PC-3 (cell line): Measurements from ENCODE around the gene CPA3. TPM values are rescaled to one million over a fixed set of nuclear protein-coding genes. Genes with fewer than 3 reads are reported as not detected.

Experiments
- ATAC-seq: fragments of 200-7000 bp; cut with Tn5 transposase; 2 replicates; pipeline ENCODE4 v1.9.1; 2020; ENCODE audit warnings: mild to moderate bottlenecking, moderate library complexity
- BruUV-seq: library from RNA; stranded (reverse); fragments of 400-500 nt; replicated peaks from 2 replicates; lab custom pipeline; 2021; lab: Mats Ljungman, UMichigan
- CTCF ChIA-PET: fragments of 300-600 bp; sonication (Branson Sonifier 250); formaldehyde crosslinking; loops from one replicate; lab custom pipeline; 2022; ENCODE audit warnings: antibody characterized with exemption; lab: Charles Lee
- POLR2A ChIA-PET: fragments of 300-600 bp; sonication (Branson Sonifier 250); formaldehyde crosslinking; loops from one replicate; lab custom pipeline; 2022; ENCODE audit warnings: antibody characterized with exemption; ENCODE audit not compliant: unreplicated experiment; lab: Charles Lee
- DNase-seq: peaks from one replicate; pipeline ENCODE4 v3.0.0-alpha.2; 2015
- H2AFZ ChIP-seq: fragments of 300-600 bp; sonication (generic); 2 replicates; pipeline ENCODE4 v1.6.0; 2016; ENCODE audit warnings: antibody characterized with exemption, low read length
- H3F3A ChIP-seq: fragments of 300-600 bp; sonication (generic); one replicate; pipeline ENCODE4 v1.6.0; 2017; ENCODE audit warnings: antibody characterized with exemption, low read length, control low read depth, mild to moderate bottlenecking; ENCODE audit not compliant: unreplicated experiment
- H3K27ac ChIP-seq: fragments of 300-600 bp; sonication (generic); 2 replicates; pipeline ENCODE4 v1.5.1; 2016; ENCODE audit warnings: mild to moderate bottlenecking, low read length
- H3K27me3 ChIP-seq: fragments of 300-600 bp; sonication (generic); 2 replicates; pipeline ENCODE4 v1.6.1; 2016; ENCODE audit warnings: low read length, mixed read lengths
- H3K36me3 ChIP-seq: fragments of 300-600 bp; sonication (generic); 2 replicates; pipeline ENCODE4 v1.6.1; 2016; ENCODE audit warnings: low read depth, mixed run types, low read length, mixed read lengths
- H3K4me1 ChIP-seq: fragments of 300-600 bp; sonication (generic); 2 replicates; pipeline ENCODE4 v1.5.1; 2016; ENCODE audit warnings: low read length; ENCODE audit not compliant: insufficient read depth
- H3K4me2 ChIP-seq: fragments of 300-600 bp; sonication (generic); 2 replicates; pipeline ENCODE4 v1.6.0; 2016; ENCODE audit warnings: low read length
- H3K4me3 ChIP-seq: fragments of 300-600 bp; sonication (generic); 2 replicates; pipeline ENCODE4 v1.5.1; 2016; ENCODE audit warnings: mild to moderate bottlenecking, low read length, mixed read lengths
- H3K79me2 ChIP-seq: fragments of 300-600 bp; sonication (generic); 2 replicates; pipeline ENCODE4 v1.6.1; 2017; ENCODE audit warnings: low read length, mixed read lengths
- H3K9ac ChIP-seq: fragments of 300-600 bp; sonication (generic); 2 replicates; pipeline ENCODE4 v1.6.0; 2016; ENCODE audit warnings: mild to moderate bottlenecking, low read length
- H3K9me2 ChIP-seq: fragments of 300-600 bp; sonication (generic); replicated peaks from 2 replicates; pipeline ENCODE4 v1.6.1; 2016; ENCODE audit warnings: mixed run types, low read length, mixed read lengths
- H3K9me3 ChIP-seq: fragments of 300-600 bp; sonication (generic); 2 replicates; pipeline ENCODE4 v1.6.1; 2016; ENCODE audit warnings: low read length, mixed read lengths
- H4K20me1 ChIP-seq: fragments of 300-600 bp; sonication (generic); 2 replicates; pipeline ENCODE4 v1.6.1; 2016; ENCODE audit warnings: low read length, mixed read lengths
- CTCF ChIP-seq: fragments of 300-600 bp; sonication (generic); conservative IDR thresholded peaks from 2 replicates; pipeline ENCODE4 v1.5.1; 2017; ENCODE audit warnings: antibody characterized with exemption, low read depth, mild to moderate bottlenecking, low read length
- EZH2 ChIP-seq: fragments of 300-600 bp; sonication (generic); IDR thresholded peaks from one replicate; pipeline ENCODE4 v1.6.1; 2017; ENCODE audit warnings: antibody characterized with exemption, mild to moderate bottlenecking, low read length; ENCODE audit not compliant: unreplicated experiment
- EZH2phosphoT487 ChIP-seq: fragments of 300-600 bp; sonication (generic); IDR thresholded peaks from 2 replicates; pipeline ENCODE4 v1.6.1; 2018; ENCODE audit warnings: mild to moderate bottlenecking, antibody characterized with exemption, low read length, borderline replicate concordance
- intact Hi-C: fragments of 100-400 bp; cut with micrococcal nuclease; formaldehyde crosslinking; loops from 2 replicates; pipeline ENCODE4 v1.9.0; 2023
- total RNA-seq: library from RNA; depleted of rRNA; stranded (reverse); fragments of >200 nt; gene quantifications from 2 replicates; pipeline ENCODE4 v1.2.3, GENCODE V29; 2014

The CPA3 gene
- total RNA-seq, 1 experiment from 2014 or later: not detected

- intact Hi-C loops: no loop called here
- Histone ChIP-seq H3F3A (no peaks in the 10 kb centered on the region), H3K27ac (no peak overlapping the region), H3K36me3 (no peaks in the 10 kb centered on the region), H3K9me3 (no peaks in the 10 kb centered on the region), H3K4me2 (no peak overlapping the region), H2AFZ (no peak overlapping the region), H3K27me3 (peaks cover 38% of the 10 kb centered on the region), H3K9ac (no peak overlapping the region), H3K4me1 (no peaks in the 10 kb centered on the region), H4K20me1 (no peaks in the 10 kb centered on the region), H3K9me2 (no peaks in the 10 kb centered on the region), H3K79me2 (no peaks in the 10 kb centered on the region), H3K4me3 (no peak overlapping the region)
- ChIA-PET CTCF (no interaction called here), POLR2A (no interaction called here)
- DNase-seq (no peak), ATAC-seq (no peak)
- no peak for TF ChIP-seq EZH2
- BruUV-seq: no TSS peak
These were observed 11.0 kb upstream of the CPA3 start for GRCh38 chr3:148854061-148854460.

- ChIA-PET POLR2A (no interaction called here), CTCF (no interaction called here)
- Histone ChIP-seq H2AFZ (no peak overlapping the region), H3K27me3 (peaks cover 42% of the 10 kb centered on the region), H3K27ac (no peak overlapping the region), H3K4me2 (no peak overlapping the region), H3K79me2 (no peaks in the 10 kb centered on the region), H3K9ac (no peak overlapping the region), H3K36me3 (no peaks in the 10 kb centered on the region), H3K4me1 (no peaks in the 10 kb centered on the region), H3K9me2 (no peaks in the 10 kb centered on the region), H3K4me3 (no peak overlapping the region), H3K9me3 (no peaks in the 10 kb centered on the region), H4K20me1 (no peaks in the 10 kb centered on the region), H3F3A (no peaks in the 10 kb centered on the region)
- DNase-seq (no peak), ATAC-seq (no peak)
- intact Hi-C loops: no loop called here
- BruUV-seq: no TSS peak
- TF ChIP-seq EZH2phosphoT487 (no peak), EZH2 (no peak), CTCF (no peak)
These were observed 8.7 kb upstream of the CPA3 start for GRCh38 chr3:148856384-148856783.

- POLR2A ChIA-PET: no interaction called here
- no peaks in the 10 kb centered on the region for H4K20me1 ChIP-seq
- intact Hi-C loops: no loop called here
- no peaks in the 10 kb centered on the region for H3K9me2 ChIP-seq
- H3K27ac ChIP-seq: no peak overlapping the region
- CTCF ChIA-PET: no interaction called here
- BruUV-seq: no TSS peak
- no peaks in the 10 kb centered on the region for H3K9me3 ChIP-seq
- DNase-seq: no peak
- H3K36me3 ChIP-seq: no peaks in the 10 kb centered on the region
- H2AFZ ChIP-seq: no peak overlapping the region
- no peaks in the 10 kb centered on the region for H3K79me2 ChIP-seq
- peaks cover 42% of the 10 kb centered on the region for H3K27me3 ChIP-seq
- no peaks in the 10 kb centered on the region for H3F3A ChIP-seq
- no peaks in the 10 kb centered on the region for H3K4me1 ChIP-seq
- no peak overlapping the region for H3K4me2 ChIP-seq
- no peak for ATAC-seq
- H3K9ac ChIP-seq: no peak overlapping the region
- TF ChIP-seq EZH2 (no peak), EZH2phosphoT487 (no peak), CTCF (no peak)
- no peak overlapping the region for H3K4me3 ChIP-seq
These were observed 7.8 kb upstream of the CPA3 start for GRCh38 chr3:148857316-148857715.
